ENCODE data around the gene MBD2. TPM values are rescaled to one million over a fixed set of nuclear protein-coding genes. Genes with fewer than 3 reads are reported as not detected.

The MBD2 gene
- total and polyA plus RNA-seq, 4 donors: 9.2 to 16.2 (median 11.4) TPM

GRCh38 chr18:54192900-54193299, 31.6 kb downstream of the MBD2 start:
- TF ChIP-seq YY1 (IDR thresholded peaks at IDR 0.05) (no peak), FOXA2 (IDR thresholded peaks at IDR 0.05) (no peak), ZBTB33 (IDR thresholded peaks at IDR 0.05) (no peak), TAF1 (conservative IDR thresholded peaks at IDR 0.05) (no peak), EGR1 (IDR thresholded peaks at IDR 0.05; ENCODE audit: low read depth in 2 of 2) (no peak), RAD21 (IDR thresholded peaks at IDR 0.05) (no peak), RXRA (IDR thresholded peaks at IDR 0.05) (no peak), ATF3 (IDR thresholded peaks at IDR 0.05) (no peak), HNF4A (conservative IDR thresholded peaks at IDR 0.05) (no peak), GABPA (IDR thresholded peaks at IDR 0.05 in 1 of 2, conservative IDR thresholded peaks at IDR 0.05 in 1 of 2) (no peak), JUND (IDR thresholded peaks at IDR 0.05) (no peak), CTCF (IDR thresholded peaks at IDR 0.05; ENCODE audit: low read depth, low read length, missing input control) (no peak), NR2F2 (IDR thresholded peaks at IDR 0.05) (no peak)
- Histone ChIP-seq H3K9ac (ENCODE audit: low read depth in 1 of 2, low read length in 2 of 2) (no peak overlapping the region), H3K27ac (ENCODE audit: low read depth in 1 of 2, low read length in 2 of 2) (no peak overlapping the region), H3K27me3 (ENCODE audit: control insufficient read depth in 4 of 4, insufficient read depth in 4 of 4, low read length in 3 of 4) (no peaks in the 10 kb centered on the region), H3K4me1 (ENCODE audit: control insufficient read depth in 4 of 4, insufficient read depth in 4 of 4, low read length in 3 of 4) (peaks cover 0 to 3% (median 2%) of the 10 kb centered on the region in 4 donors), H3K36me3 (ENCODE audit: control insufficient read depth in 4 of 4, insufficient read depth in 3 of 4, low read depth in 1 of 4, low read length in 3 of 4) (peaks cover 0 to 3% (median 1%) of the 10 kb centered on the region in 4 donors), H3K4me3 (ENCODE audit: low read depth in 1 of 3, low read length in 3 of 3) (no peak overlapping the region), H3K9me3 (ENCODE audit: control insufficient read depth in 4 of 4, low read length in 3 of 4) (no peaks in the 10 kb centered on the region)
- WGBS: 93% methylated on average over 3 of the region's 3 CpGs
- DNase-seq (ENCODE audit: low spot score): no peak

- DNase-seq (ENCODE audit: low spot score): no peak
- 95% methylated on average over 4 of the region's 4 CpGs for WGBS
Measured at GRCh38 chr18:54192415-54192814, 32.1 kb downstream of the MBD2 start.

More at GRCh38 chr18:54192415-54192814, 32.1 kb downstream of the MBD2 start:
- Histone ChIP-seq H3K4me1 (ENCODE audit: control insufficient read depth in 4 of 4, insufficient read depth in 4 of 4, low read length in 3 of 4) (peaks cover 0 to 2% (median 0%) of the 10 kb centered on the region in 4 donors), H3K36me3 (ENCODE audit: control insufficient read depth in 4 of 4, insufficient read depth in 3 of 4, low read depth in 1 of 4, low read length in 3 of 4) (peaks cover 0 to 8% (median 3%) of the 10 kb centered on the region in 4 donors), H3K9ac (ENCODE audit: low read depth in 1 of 2, low read length in 2 of 2) (no peak overlapping the region), H3K9me3 (ENCODE audit: control insufficient read depth in 4 of 4, low read length in 3 of 4) (no peaks in the 10 kb centered on the region), H3K4me3 (ENCODE audit: low read depth in 1 of 3, low read length in 3 of 3) (no peak overlapping the region), H3K27ac (ENCODE audit: low read depth in 1 of 2, low read length in 2 of 2) (no peak overlapping the region), H3K27me3 (ENCODE audit: control insufficient read depth in 4 of 4, insufficient read depth in 4 of 4, low read length in 3 of 4) (no peaks in the 10 kb centered on the region)
- TF ChIP-seq RXRA (IDR thresholded peaks at IDR 0.05) (no peak), HNF4A (conservative IDR thresholded peaks at IDR 0.05) (no peak), NR2F2 (IDR thresholded peaks at IDR 0.05) (no peak), EGR1 (IDR thresholded peaks at IDR 0.05; ENCODE audit: low read depth in 2 of 2) (no peak), YY1 (IDR thresholded peaks at IDR 0.05) (no peak), FOXA2 (IDR thresholded peaks at IDR 0.05) (no peak), RAD21 (IDR thresholded peaks at IDR 0.05) (no peak), REST (IDR thresholded peaks at IDR 0.05) (no peak), ZBTB33 (IDR thresholded peaks at IDR 0.05) (no peak)

Data from liver (tissue), 9 donors.